ENCODE measurements around the gene ABO.
"Not testable (repeated sequence)": the region's sequence is repeated elsewhere in the genome, so short reads cannot be mapped to it uniquely, and the experiment has no call there.

GRCh38 chr9:133317551-133317950 lies 42.5 kb upstream of the ABO start:
- TF ChIP-seq EZH2phosphoT487 (conservative IDR thresholded peaks at IDR 0.05; ENCODE audit: low read length); CTCF (IDR thresholded peaks at IDR 0.05; ENCODE audit: insufficient read depth, low read length, poor library complexity, severe bottlenecking): not testable (repeated sequence)
